GM12874 (cell line): ENCODE data around the gene ANXA2.

Source experiments
- TF ChIP-seq, protein P1 (sequence below): IDR thresholded peaks from 2 replicates; pipeline ENCODE4 v1.5.1; 2011; ENCODE audit warnings: low read depth, mild to moderate bottlenecking, control low read depth, low read length, moderate library complexity; ENCODE audit not compliant: insufficient read depth

ANXA2 gene

DNA sequence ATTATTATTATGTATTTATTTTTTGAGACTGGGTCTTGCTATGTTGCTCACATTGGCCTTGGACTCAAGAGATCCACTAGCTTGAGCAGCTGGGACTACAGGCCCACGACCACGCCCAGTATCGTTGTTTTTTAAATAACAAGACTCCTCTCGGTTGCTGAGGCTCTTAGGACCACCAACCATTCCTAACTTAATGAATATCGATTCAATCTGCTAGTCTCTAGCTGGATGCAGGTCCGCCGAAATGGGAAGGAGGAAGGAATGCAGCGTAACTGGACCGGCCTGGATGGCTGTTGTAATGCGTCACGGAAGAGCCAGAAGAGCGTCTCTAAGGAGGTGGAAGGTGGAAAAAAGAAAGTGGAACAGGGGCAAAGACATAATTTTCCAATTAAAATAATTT lies 1.7 kb downstream of the ANXA2 start:
- TF ChIP-seq, protein P1, sequence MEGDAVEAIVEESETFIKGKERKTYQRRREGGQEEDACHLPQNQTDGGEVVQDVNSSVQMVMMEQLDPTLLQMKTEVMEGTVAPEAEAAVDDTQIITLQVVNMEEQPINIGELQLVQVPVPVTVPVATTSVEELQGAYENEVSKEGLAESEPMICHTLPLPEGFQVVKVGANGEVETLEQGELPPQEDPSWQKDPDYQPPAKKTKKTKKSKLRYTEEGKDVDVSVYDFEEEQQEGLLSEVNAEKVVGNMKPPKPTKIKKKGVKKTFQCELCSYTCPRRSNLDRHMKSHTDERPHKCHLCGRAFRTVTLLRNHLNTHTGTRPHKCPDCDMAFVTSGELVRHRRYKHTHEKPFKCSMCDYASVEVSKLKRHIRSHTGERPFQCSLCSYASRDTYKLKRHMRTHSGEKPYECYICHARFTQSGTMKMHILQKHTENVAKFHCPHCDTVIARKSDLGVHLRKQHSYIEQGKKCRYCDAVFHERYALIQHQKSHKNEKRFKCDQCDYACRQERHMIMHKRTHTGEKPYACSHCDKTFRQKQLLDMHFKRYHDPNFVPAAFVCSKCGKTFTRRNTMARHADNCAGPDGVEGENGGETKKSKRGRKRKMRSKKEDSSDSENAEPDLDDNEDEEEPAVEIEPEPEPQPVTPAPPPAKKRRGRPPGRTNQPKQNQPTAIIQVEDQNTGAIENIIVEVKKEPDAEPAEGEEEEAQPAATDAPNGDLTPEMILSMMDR, result no peak

DNA sequence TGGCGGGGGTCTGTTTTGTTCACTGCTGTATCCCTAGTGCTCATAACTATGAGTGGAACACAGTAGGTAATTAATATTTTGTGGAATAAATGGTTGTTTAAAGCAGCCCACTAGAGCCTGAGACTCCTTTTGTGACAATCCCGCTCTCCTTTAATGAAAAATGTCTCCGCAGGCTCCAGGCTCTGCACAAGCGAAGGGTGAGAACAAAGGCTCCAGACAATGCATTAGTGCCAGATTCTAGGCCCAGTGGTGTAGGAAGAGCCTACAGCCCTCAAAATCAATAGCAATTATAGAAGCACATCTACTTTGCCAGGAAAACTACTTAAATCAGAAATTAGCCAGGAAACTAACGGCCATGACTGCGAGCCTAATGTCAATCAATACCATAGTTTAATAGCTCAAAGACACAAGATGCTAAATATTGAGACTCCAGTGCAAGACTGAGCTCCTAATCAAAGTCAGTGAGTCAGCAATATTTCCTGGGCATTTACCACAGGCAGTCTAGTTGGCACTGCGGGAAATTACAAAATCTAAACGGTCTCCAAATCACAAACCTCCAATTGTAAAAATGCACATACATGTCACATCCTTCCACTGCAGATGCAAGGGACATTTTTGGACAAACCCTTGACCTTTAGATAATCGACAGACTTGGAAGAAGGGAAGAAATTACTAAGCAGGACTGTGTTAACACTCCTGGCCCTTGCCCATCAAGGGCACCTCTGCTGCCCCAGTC lies 2.3 kb downstream of the ANXA2 start:
- TF ChIP-seq, protein P1, result no peak

DNA sequence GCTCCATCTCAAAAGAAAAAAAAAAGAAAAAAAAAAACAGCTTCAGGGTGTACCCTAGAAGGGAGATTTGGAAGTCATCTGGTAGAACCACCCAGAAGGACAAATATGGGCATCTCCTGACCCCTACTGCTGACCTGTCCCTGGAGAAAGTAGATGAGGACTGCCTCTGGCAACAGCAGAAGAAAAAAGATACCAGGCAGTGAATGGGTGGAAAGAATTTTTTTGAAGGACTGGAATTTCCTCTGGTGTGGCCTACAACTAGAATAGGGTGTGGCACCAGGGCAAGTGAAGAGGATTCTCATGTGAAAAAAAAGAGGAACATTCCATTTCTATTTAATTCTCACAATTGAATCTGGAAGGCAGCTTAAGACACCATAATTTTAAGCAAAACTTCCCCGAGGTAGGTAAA lies 3.1 kb downstream of the ANXA2 start:
- TF ChIP-seq, protein P1, result no peak

DNA sequence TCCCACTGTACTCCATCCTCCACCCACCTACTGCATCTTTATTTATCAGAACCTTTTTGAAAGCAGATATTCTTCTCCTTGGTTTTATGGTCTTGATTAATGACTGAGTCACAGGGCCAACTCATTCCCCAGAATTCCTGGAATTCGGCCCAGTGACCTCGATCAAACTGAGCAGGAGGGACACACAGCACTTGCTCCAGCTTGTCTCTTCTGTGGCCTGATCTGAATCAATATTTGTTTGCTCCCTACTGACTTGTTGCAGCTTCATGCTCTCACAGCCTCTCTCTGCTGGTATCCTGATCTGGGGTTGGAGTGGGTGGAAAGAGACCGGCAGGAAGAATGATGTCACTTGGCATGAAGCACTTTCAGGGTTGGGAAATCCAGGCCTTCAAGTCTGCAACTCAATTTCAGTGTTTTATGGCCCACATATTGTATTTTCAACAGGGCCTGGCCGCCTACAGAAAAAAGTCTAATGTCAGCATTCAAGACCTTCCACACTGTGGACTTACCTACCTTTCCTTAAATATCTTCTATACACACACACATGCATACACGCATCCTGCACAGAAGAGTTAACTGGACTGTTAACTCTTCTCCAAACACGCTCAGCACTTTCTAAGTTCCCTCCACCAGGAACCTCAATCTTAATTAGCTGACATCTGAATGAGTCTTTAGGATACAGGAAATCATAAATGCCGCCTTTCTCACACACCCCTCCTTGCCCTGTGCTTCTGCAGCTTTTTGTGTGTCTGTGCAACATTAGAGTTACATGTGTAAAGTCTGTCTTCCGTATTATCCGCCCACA lies 4.6 kb downstream of the ANXA2 start:
- TF ChIP-seq, protein P1, result no peak

DNA sequence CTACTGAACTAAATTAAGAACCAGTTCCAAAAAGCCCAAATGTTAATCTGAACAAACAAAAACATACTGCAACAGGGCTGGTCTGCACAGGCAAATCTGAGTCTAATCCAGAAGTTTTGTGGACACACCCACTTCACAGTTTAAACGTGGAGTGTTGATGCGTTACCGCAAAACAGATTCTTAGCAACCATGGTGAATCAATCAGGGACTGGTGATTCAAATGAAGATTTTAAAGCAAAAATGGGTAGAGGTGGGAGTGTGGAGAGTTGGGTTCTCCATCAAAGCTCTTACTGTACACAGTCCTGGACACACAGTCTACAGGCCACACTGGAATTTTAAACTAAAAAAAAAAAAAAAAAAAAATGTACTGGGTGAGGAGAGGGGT lies 5.2 kb downstream of the ANXA2 start:
- TF ChIP-seq, protein P1, result no peak

DNA sequence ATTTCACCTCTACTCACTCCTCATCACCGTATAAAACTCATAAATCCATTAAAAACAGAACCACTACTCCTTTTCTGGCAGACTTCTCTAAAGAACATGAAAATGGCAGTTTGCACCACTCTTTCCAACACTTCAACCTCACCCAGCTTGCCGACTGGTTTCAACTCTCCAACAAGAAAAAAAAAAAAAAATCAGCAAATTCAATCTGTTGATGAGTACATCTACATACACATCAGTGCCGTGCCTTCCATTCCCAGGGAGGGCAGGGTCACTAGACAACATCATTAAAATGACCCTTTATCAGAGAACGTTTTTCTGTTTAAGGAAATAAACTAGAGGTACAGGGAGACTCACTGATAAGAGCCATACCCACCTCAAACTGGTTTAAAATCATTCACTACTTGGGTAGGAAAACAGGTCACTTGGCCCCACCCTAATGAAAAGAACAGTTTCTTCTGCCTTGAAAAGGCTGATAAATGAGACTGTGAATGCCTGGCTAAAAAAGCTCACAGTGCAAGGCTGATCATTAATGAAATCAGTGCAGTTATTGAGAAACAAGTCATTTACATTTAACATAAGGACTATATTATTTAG lies 6.0 kb downstream of the ANXA2 start:
- TF ChIP-seq, protein P1, result no peak

DNA sequence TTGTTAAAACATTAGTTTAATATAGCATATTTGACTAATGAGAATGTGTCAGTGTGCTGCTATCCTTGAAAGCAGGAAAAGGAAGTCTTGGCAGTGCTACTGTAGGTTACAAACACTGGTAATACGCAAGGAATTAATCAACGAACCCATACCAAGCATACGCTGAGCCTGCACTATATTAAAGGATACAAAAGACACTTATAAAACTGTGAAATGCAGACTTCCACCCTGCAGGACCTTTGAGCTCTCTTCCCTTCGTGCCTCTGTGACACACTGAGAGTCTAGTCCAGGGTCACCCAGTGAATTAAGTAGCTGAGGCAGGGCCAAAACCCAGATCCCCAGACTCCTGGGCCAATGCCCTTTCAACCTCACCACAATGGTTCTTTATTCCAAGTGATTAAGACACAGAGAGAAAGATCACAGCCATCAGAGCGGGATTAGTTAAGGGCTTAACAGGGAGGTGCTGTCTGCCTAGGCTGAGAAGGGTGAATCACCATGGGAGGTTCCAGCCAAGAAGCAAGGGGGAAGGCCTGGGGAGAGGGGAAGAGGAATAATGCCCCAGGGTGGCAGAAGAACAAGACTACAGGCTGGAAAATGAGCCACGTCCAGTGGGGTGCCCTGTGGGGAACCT lies 6.8 kb downstream of the ANXA2 start:
- TF ChIP-seq, protein P1, result no peak
